MM.1S (cell line): ENCODE results near the gene GALNTL6.

Experiments
- DNase-seq: peaks from one replicate; pipeline ENCODE4 v3.0.0-alpha.2; 2015
- H2AFZ ChIP-seq: fragments of 300-600 bp; sonication (generic); 2 replicates; pipeline ENCODE4 v1.6.0; 2016; ENCODE audit warnings: antibody characterized with exemption, low read length
- H3F3A ChIP-seq: fragments of 300-600 bp; sonication (generic); 2 replicates; pipeline ENCODE4 v1.6.1; 2016; ENCODE audit warnings: mild to moderate bottlenecking, antibody characterized with exemption, low read length, moderate library complexity, mixed read lengths; ENCODE audit not compliant: insufficient read depth
- H3K27ac ChIP-seq: fragments of 300-600 bp; sonication (generic); 2 replicates; pipeline ENCODE4 v1.5.1; 2016; ENCODE audit warnings: mild to moderate bottlenecking, low read length
- H3K27me3 ChIP-seq: fragments of 300-600 bp; sonication (generic); replicated peaks from 2 replicates; pipeline ENCODE4 v1.6.0; 2016; ENCODE audit warnings: low read length; ENCODE audit not compliant: insufficient read depth
- H3K36me3 ChIP-seq: fragments of 300-600 bp; sonication (generic); replicated peaks from 2 replicates; pipeline ENCODE4 v1.6.1; 2016; ENCODE audit warnings: mild to moderate bottlenecking, low read length, mixed read lengths; ENCODE audit not compliant: insufficient read depth
- H3K4me1 ChIP-seq: fragments of 300-600 bp; sonication (generic); 2 replicates; pipeline ENCODE4 v1.6.1; 2016; ENCODE audit warnings: low read length, mixed read lengths
- H3K4me2 ChIP-seq: fragments of 300-600 bp; sonication (generic); 2 replicates; pipeline ENCODE4 v1.6.0; 2016; ENCODE audit warnings: low read depth, low read length
- H3K4me3 ChIP-seq: fragments of 300-600 bp; sonication (generic); 2 replicates; pipeline ENCODE4 v1.5.1; 2016; ENCODE audit warnings: low read length, mixed read lengths
- H3K79me2 ChIP-seq: fragments of 300-600 bp; sonication (generic); 2 replicates; pipeline ENCODE4 v1.6.1; 2016; ENCODE audit warnings: mixed run types, low read length, mixed read lengths
- H3K9ac ChIP-seq: fragments of 300-600 bp; sonication (generic); 2 replicates; pipeline ENCODE4 v1.6.1; 2016; ENCODE audit warnings: low read length, mixed read lengths
- H3K9me2 ChIP-seq: fragments of 300-600 bp; sonication (generic); replicated peaks from 2 replicates; pipeline ENCODE4 v1.6.1; 2016; ENCODE audit warnings: mild to moderate bottlenecking, low read length, mixed read lengths; ENCODE audit not compliant: insufficient read depth
- H3K9me3 ChIP-seq: fragments of 300-600 bp; sonication (generic); replicated peaks from 2 replicates; pipeline ENCODE4 v1.6.1; 2016; ENCODE audit warnings: mild to moderate bottlenecking, low read length, mixed read lengths; ENCODE audit not compliant: insufficient read depth
- H4K20me1 ChIP-seq: fragments of 300-600 bp; sonication (generic); 2 replicates; pipeline ENCODE4 v1.6.1; 2016; ENCODE audit warnings: mild to moderate bottlenecking, low read length, moderate library complexity, mixed read lengths; ENCODE audit not compliant: insufficient read depth
- CTCF ChIP-seq: fragments of 300-600 bp; sonication (generic); IDR thresholded peaks from 2 replicates; pipeline ENCODE4 v1.5.1; 2016; ENCODE audit warnings: antibody characterized with exemption, low read length, mixed read lengths
- EZH2 ChIP-seq: fragments of 300-600 bp; sonication (generic); optimal IDR thresholded peaks from 2 replicates; pipeline ENCODE3; 2017; ENCODE audit warnings: low read depth, mild to moderate bottlenecking, antibody characterized with exemption, low read length, mixed read lengths
- EZH2phosphoT487 ChIP-seq: fragments of 300-600 bp; sonication (generic); IDR thresholded peaks from 2 replicates; pipeline ENCODE4 v1.6.1; 2018; ENCODE audit warnings: antibody characterized with exemption, low read length

The GALNTL6 gene

GRCh38 chr4:172871381-172871780 is 1058.2 kb downstream of the GALNTL6 start:
- Histone ChIP-seq H3K27me3 (no peaks in the 10 kb centered on the region), H3K36me3 (no peaks in the 10 kb centered on the region), H3K9ac (no peak overlapping the region), H2AFZ (no peak overlapping the region), H3F3A (no peaks in the 10 kb centered on the region), H4K20me1 (no peaks in the 10 kb centered on the region), H3K27ac (no peak overlapping the region), H3K79me2 (no peaks in the 10 kb centered on the region), H3K4me1 (no peaks in the 10 kb centered on the region), H3K9me2 (no peaks in the 10 kb centered on the region), H3K4me3 (no peak overlapping the region), H3K4me2 (no peak overlapping the region), H3K9me3 (no peaks in the 10 kb centered on the region)
- no peak for TF ChIP-seq EZH2phosphoT487
- no peak for TF ChIP-seq EZH2
- no peak for TF ChIP-seq CTCF
- no peak for DNase-seq

- Histone ChIP-seq H3K79me2 (no peaks in the 10 kb centered on the region), H3K4me2 (no peak overlapping the region), H3K9me2 (no peaks in the 10 kb centered on the region), H3K27ac (no peak overlapping the region), H2AFZ (no peak overlapping the region), H4K20me1 (no peaks in the 10 kb centered on the region), H3F3A (no peaks in the 10 kb centered on the region), H3K4me3 (no peak overlapping the region), H3K27me3 (no peaks in the 10 kb centered on the region), H3K9me3 (no peaks in the 10 kb centered on the region), H3K36me3 (no peaks in the 10 kb centered on the region), H3K9ac (no peak overlapping the region), H3K4me1 (no peaks in the 10 kb centered on the region)
- no peak for DNase-seq
- TF ChIP-seq EZH2 (no peak), CTCF (no peak), EZH2phosphoT487 (no peak)
Observed at GRCh38 chr4:172874944-172875343, 1061.7 kb downstream of the GALNTL6 start.

GRCh38 chr4:172876394-172876793 is 1063.2 kb downstream of the GALNTL6 start:
- H3K27ac ChIP-seq = no peak overlapping the region
- no peak overlapping the region for H3K4me2 ChIP-seq
- H3K4me1 ChIP-seq = no peaks in the 10 kb centered on the region
- TF ChIP-seq EZH2phosphoT487 (no peak), EZH2 (no peak), CTCF (no peak)
- no peak overlapping the region for H3K4me3 ChIP-seq
- no peaks in the 10 kb centered on the region for H3K27me3 ChIP-seq
- DNase-seq = no peak
- H3K36me3 ChIP-seq = no peaks in the 10 kb centered on the region
- no peaks in the 10 kb centered on the region for H3F3A ChIP-seq
- H3K9ac ChIP-seq = no peak overlapping the region
- H3K79me2 ChIP-seq = no peaks in the 10 kb centered on the region
- H4K20me1 ChIP-seq = no peaks in the 10 kb centered on the region
- no peak overlapping the region for H2AFZ ChIP-seq
- no peaks in the 10 kb centered on the region for H3K9me3 ChIP-seq
- H3K9me2 ChIP-seq = no peaks in the 10 kb centered on the region
